RWPE1 (cell line): Measurements from ENCODE around the gene MTFR1L.

ENCODE experiments used
- CTCF ChIA-PET: fragments of 350-600 bp; sonication (Branson Sonifier 250); formaldehyde crosslinking; extraction: SDS; loops from one replicate; lab custom pipeline; 2021; lab: Yijun Ruan, JAX
- POLR2A ChIA-PET: fragments of 400-600 bp; formaldehyde crosslinking; extraction: SDS; loops from one replicate; lab custom pipeline; 2020; ENCODE audit warnings: antibody characterized with exemption; ENCODE audit not compliant: low non-redundant PET; lab: Yijun Ruan, JAX
- DNase-seq: peaks from one replicate; pipeline ENCODE4 v3.0.0; 2012; ENCODE audit warnings: low spot score
- H3K27ac ChIP-seq: fragments of 450-650 bp; 2 replicates; pipeline ENCODE4 v1.5.1; 2017
- CTCF ChIP-seq: fragments of 450-650 bp; conservative IDR thresholded peaks from 2 replicates; pipeline ENCODE4 v1.5.1; 2017; ENCODE audit warnings: low read depth, mild to moderate bottlenecking

MTFR1L gene

GRCh38 chr1:25881266-25881665 is 61.5 kb downstream of the MTFR1L start:
- no peak for DNase-seq
- no peak for TF ChIP-seq CTCF
- CTCF ChIA-PET, result interaction anchor here (0.6 to 0.7 kb wide), 2 partner anchors 24 to 34 kb away, joined by 3 to 5 read pairs; no protein-coding TSS in a partner anchor
- 0 out of 2 replicates have a peak overlapping the region, but pooled peaks have one; percentile 1 for H3K27ac ChIP-seq
- POLR2A ChIA-PET, result no interaction called here
